Heart left ventricle (tissue), 13 donors: ENCODE measurements around the gene B9D2.

Source experiments
- POLR2A ChIP-seq, 2 donors: fragments of 450-650 bp; IDR thresholded peaks; one replicate each; pipeline ENCODE4 v1.6.1; 2017; ENCODE audit warnings: antibody characterized with exemption in 2 of 2, mild to moderate bottlenecking in 2 of 2, moderate library complexity in 2 of 2
- TF ChIP-seq, protein P1 (sequence below), 12 donors: fragments of 200-600 bp; sonication (generic) in 4 of 12; IDR thresholded peaks; one replicate each; pipeline versions ENCODE4 v1.5.0 to v1.8.0; 2018 to 2022; ENCODE audit warnings: antibody characterized with exemption in 12 of 12, mild to moderate bottlenecking in 5 of 12
- donor health status: ischemic (EF 13 %, LVEDD 7.1; RV severe dilation, severe dysfunction).
- donor health status: DM: no; HTN: yes; CAD: no.
- donor health status: DM: no; HTN: no; CAD: no.
- donor health status: ischemic (EF 25% LVEDD 6.9; RV normal size, moderate dysfunction).
- donor health status: ischemic (EF 25% LVEDD 5.7; RV mildly dilated, moderate dysfunction).
- donor health status: ischemic (EF 35%, LVEDD 5.7; RV mildly dilated, moderate dysfunction).
- donor health status: nonischemic (EF 11% LVEDD 7.7; RV severe dilation, severe dysfunction).
- donor health status: DM: yes; HTN: yes; CAD: no.
- donor health status: PGD.
- donor health status: ischemic (EF 29% LVEDD 5.4; RV normal size, mild dysfunction).
- donor health status: nonischemic (EF 23%, LVEDD 6.1; RV moderate dilation, normal function).

DNA sequence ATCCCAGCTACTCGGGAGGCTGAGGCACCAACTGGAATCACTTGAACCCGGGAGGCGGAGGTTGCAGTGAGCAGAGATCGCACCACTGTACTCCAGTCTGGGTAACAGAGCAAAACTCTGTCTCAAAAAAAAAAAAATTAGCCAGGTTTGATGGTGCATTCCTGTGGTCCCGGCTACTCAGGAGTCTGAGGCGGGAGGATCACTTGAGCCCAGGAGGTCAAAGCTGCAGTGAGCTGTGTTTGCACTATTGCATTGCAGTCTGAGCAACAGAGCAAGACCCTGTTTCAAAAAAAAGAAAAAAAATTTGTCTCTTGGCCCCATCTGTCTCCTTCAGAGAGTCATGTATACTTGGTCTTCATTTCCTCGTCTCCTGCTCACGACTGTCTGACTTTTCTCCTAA is 52.3 kb downstream of the B9D2 start:
- no peak for TF ChIP-seq POLR2A (IDR thresholded peaks at IDR 0.05)
- TF ChIP-seq, protein P1, sequence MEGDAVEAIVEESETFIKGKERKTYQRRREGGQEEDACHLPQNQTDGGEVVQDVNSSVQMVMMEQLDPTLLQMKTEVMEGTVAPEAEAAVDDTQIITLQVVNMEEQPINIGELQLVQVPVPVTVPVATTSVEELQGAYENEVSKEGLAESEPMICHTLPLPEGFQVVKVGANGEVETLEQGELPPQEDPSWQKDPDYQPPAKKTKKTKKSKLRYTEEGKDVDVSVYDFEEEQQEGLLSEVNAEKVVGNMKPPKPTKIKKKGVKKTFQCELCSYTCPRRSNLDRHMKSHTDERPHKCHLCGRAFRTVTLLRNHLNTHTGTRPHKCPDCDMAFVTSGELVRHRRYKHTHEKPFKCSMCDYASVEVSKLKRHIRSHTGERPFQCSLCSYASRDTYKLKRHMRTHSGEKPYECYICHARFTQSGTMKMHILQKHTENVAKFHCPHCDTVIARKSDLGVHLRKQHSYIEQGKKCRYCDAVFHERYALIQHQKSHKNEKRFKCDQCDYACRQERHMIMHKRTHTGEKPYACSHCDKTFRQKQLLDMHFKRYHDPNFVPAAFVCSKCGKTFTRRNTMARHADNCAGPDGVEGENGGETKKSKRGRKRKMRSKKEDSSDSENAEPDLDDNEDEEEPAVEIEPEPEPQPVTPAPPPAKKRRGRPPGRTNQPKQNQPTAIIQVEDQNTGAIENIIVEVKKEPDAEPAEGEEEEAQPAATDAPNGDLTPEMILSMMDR (IDR thresholded peaks at IDR 0.05) = no peak
